HG02885 (cell line): ENCODE results near the gene MRPL24.

Source experiments
- ATAC-seq: cut with Tn5 transposase; IDR thresholded peaks from one replicate; pipeline ENCODE4 v1.9.1; 2021; ENCODE audit warnings: mild to moderate bottlenecking; ENCODE audit not compliant: unreplicated experiment, poor library complexity

The MRPL24 gene

DNA sequence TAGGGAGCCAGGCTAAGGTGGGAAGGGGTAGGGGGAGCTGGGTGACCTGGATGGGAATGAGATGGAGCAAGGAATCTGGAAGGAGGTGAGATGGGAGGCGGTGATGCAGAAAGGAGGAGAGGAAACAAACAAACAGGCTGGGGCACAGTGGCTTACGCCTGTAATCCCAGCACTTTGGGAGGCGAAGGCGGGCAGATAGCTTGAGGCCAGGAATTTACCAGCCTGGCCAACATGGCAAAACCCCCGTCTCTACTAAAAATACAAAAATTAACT, 46.3 kb downstream of the MRPL24 start:
- ATAC-seq: no peak

DNA sequence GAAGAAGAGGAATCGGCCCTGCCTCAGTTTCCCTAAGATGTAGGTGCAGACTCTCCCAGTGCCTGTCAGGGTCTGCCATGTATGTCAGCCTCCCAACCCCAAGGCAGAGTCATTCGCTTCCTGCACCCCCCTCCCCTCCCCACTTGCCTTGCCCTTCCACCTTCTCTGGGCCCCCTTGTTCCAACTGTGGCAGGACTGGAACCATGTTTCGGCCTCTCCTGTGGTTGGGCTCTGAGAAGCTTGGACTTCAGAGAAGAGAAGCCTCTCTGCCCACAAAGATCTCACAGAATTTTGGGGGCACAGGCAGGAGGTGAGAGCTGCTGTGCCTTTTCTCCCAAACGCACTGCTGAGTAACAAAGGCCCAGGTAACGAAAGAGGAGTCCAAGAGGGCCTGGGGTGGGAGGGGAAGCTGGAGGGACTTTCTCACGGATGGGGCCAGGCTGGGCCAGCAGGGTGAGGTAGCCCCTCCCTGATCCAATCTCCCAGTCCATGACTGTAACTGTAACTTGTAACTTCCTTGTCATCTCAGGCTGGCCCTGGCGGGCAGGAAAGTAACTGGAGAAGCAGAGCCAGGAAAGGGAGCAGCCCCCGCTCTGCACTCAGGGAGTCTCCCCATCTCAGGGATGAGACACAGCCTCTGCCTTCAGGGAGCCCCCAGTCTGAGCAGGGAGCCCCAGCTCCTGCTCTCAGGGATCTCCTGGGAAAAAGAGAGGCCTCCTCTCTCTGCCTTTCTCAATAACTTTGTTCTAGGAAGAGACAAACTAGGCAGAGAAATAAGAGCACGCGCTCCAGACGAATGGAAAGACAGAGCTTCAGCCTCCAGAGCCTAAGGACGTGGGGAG, 46.8 kb downstream of the MRPL24 start:
- ATAC-seq: no peak

DNA sequence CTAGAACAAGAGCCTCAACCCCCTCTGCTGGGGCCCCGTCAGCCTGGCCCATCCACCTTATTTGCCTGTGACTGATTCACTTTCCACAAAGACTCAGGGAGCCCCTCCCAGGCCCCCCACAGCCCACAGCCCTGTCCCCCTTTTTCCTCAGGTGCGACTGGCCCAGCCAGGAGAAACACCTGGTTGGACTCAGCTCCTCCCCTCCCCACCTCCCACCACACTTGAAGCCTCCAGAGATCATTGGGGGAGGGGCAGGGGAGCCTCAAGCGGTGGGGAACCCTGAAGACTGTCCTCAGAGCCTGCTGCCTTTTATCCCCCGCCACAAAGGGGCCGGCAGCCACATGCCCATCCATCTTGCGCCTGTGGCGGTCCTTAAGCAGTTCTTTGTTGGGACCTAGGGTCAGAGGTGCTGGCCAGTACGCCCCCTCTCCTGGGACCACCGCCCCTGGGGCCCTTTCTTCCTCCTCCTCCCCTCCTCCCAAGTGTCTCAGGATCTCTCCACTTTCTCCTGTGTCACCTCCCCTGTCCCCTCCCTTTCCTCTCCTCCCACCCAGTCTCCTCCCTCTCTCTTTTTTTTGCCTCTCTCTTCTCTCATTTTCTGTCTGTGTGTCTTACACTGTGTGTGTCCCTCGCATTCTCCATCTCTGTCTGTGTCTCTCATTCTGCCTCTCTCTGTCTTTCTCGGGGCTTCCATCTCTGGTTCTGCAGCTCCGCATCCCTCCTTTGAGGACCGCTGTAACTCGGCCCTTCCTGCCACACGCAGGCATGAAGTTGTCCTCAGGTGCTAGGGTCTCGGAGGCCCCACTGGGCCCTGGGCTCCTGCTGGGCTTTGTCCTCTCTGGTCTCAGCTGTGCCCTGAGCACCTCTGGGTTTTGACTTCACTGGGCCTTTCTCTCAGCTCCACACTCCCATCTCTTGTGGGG, 47.7 kb downstream of the MRPL24 start:
- ATAC-seq: no peak

DNA sequence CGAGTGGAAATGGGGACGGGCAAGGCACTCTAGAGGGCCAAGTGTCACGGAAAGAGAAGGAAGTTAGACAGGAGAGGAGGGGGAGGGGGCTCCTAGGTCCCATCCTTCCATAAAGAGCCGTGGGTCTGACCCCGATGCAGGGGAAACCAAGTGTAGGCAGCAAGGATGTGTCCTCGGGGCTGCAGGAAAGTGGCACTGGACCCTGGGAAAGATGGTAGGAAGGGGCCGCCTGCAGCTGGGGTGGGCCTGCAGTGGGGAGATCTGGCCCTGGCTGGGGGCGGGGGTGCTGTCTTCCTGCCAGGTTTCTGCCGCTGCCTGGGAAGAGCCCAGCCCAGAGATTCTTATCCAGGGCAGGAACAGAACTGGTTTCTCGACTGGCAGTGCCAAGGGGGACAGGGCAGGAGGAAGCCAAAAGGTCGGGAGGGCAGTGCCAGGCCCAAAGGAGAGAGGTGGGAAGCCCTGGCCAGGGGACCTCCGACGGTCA, 48.4 kb downstream of the MRPL24 start:
- no peak for ATAC-seq

DNA sequence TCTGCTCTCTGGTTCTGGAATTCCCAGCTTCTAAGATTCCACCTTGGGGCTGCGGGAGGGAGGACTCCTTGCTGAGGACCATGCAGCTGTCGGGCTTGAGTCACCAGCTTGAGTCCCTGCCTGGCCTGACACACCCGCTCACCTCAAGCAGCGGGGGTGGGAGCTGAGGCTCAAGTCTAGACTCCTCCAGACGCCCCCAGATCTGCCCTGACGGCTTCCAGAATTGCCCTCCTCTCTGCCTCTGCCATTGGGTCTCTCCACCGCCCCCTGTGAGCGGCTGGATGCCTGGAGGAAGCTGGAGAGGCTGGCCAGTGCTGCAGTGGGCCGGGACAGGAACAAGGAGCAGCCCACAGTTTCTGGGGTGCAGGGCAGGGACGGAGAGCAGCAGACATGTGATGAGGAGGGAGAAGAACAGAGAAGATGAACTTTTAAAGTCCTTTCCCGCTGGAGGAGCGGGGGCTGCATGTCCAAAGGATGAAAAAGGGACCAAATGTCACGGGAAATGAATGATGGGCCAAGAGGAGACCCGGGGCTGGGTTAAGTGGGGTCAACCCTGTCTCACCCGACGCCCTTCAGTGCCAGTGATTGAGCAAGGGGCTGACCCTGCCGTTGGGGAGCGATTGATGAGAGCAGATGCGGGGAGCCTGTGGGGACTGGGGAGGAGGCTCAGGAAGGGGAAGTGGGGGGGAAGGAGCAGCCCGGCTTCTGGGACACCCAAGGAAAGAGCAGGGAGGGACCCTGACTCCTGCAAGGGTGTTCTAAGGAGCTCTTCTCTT, 49.0 kb downstream of the MRPL24 start:
- no peak for ATAC-seq

DNA sequence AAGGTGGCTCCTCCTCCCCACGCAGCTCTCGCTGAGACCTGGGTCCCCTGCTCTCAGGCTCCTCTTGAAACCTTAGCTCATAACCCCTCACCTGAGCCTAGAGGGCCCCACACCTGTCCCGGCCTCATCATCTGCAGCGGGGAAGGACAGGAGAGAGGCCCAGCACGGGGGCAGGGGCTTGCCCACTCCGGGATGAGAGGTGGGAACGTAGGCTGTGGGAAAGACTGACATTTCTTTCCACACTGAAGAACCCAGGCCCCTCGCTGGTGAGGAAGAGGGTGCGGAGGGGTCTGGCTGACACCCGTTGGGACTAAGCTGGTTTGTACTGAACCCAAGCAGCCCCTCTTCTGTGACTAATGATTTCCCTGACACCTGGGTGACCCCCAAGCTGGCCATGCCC, 49.7 kb downstream of the MRPL24 start:
- no peak for ATAC-seq

DNA sequence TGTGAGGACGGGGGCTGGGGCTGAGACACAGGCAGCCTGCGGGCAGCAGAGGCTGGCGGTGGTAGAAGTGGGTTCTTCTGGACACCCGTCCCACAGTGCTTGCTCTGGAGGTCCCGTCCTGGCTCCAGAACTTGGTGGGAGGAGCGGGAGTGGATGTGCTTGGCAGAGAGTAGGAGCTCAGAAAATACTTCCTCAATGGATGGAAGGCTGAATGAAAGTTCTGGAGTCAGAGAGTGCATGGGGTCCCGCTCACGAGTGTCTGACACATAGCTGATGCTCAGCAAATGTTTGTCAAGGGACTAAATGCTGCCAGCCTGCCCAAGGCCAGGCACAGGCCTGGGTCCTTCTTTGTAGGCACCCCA, 50.2 kb downstream of the MRPL24 start:
- ATAC-seq: no peak

DNA sequence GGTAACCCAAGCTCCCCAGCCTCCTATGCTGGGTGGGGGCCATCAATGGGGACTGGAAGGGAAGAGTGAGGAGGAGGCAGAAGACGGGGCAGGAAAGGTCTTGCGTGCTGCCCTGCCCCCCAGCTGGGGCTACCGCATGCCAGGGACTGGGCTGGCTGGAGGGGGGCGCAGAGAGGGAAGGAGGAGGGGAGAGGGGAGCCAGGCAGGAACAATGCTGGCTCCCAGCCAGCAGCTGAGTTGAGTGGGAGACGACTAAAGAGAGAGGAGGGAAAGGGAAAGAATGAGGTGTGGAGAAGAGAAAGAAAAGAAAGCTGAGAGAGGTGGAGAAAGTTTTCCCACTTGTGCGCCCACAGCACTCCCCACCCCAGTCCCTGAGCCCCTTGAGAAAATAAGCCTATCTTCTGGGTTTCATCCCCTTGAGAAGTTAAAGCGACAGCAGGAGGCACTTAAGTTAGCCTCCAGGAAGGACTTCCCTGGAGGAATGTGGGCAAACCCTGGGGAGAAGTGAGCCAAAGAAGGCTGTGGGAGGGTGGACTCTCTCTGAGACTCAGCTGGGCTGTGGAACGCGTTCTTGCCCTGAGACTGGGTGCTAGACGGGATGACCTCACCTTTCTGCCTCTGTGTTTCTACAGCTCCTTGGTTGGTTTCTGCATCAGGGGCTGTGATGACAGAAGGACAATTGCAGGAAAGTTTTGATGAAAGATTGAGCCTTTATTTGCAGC, 50.8 kb downstream of the MRPL24 start:
- ATAC-seq: no peak

DNA sequence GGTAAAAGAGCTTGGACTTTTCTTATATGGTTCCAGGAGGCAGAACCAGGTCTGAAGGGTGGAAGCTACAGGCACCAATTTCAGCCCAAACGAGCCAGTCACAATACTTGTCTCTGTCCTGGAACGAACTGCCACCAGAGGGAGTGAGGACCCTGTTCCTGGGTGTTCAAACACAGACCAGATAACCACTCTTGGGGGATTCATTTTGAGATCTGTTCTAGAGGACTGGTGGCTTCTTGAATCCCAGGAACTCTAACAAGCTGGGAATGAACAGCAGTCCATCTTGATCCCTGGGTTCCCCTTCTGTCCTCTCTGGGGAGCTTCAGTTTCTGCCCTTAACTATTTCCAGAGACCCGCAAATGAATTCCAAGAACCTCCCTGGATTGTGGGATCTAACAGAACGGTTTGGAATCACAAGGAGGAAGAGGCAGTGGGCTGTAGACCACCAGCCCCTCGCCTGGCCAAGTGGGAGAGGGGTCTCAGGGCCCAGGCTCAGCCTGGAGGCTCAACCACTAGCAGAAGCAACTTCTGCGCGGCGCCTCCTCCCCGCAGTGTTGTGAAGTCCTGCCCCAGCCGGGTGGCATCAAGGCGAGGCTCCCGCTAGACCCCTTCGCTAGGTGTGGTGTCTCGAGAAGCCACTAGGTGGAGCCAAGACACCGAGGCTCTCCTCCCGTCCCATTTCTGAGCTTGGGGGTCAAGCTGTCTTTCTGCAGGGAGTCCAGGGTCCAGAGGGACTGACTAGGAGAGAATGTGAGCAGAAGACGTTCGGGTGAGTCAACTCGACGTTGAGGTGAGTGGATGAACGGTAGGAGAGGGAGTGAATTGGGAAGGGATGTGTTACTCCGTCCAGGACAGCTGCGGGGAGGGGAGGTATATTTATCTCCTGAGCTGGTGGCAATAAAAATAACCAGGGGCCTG, 51.6 kb downstream of the MRPL24 start:
- ATAC-seq: no peak
